ENCODE measurements around the gene ADGRB3. TPM values are rescaled to one million over a fixed set of nuclear protein-coding genes. Genes with fewer than 3 reads are reported as not detected.

ADGRB3 gene
- total RNA-seq, 1 donor from 2014 or later: 1.5 TPM

DNA sequence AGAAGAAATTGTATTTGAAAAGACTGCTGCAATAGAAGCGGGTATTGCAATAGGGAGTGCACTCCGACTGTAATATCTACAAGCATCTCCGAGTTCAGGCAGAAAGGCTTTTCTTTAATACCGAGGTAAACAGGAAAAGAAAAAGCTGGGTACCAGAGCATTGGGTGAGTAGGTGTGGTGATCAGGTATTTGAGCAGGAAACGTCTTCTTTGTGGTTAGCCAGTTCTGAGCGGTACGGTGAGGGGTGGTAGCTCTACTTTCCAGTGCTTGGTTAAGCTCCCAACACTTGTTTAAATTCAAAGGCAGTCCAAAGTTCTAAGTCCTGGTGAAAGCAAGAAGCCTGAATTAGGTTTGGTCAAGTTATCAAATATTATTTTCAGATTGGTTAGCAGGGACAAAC lies 757.7 kb downstream of the ADGRB3 start:
- H3F3A ChIP-seq (ENCODE audit: low read depth): no peaks in the 10 kb centered on the region
- no peaks in the 10 kb centered on the region for H3K36me3 Mint-ChIP-seq
- H3K9ac ChIP-seq: no peak overlapping the region
- no peak for DNase-seq (ENCODE audit: low spot score)
- no peak for TF ChIP-seq EZH2 (IDR thresholded peaks at IDR 0.05)
- TF ChIP-seq, protein P1, sequence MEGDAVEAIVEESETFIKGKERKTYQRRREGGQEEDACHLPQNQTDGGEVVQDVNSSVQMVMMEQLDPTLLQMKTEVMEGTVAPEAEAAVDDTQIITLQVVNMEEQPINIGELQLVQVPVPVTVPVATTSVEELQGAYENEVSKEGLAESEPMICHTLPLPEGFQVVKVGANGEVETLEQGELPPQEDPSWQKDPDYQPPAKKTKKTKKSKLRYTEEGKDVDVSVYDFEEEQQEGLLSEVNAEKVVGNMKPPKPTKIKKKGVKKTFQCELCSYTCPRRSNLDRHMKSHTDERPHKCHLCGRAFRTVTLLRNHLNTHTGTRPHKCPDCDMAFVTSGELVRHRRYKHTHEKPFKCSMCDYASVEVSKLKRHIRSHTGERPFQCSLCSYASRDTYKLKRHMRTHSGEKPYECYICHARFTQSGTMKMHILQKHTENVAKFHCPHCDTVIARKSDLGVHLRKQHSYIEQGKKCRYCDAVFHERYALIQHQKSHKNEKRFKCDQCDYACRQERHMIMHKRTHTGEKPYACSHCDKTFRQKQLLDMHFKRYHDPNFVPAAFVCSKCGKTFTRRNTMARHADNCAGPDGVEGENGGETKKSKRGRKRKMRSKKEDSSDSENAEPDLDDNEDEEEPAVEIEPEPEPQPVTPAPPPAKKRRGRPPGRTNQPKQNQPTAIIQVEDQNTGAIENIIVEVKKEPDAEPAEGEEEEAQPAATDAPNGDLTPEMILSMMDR (IDR thresholded peaks at IDR 0.05): no peak
- no peak for TF ChIP-seq EZH2phosphoT487 (IDR thresholded peaks at IDR 0.05)
- H3K4me3 ChIP-seq: no peak overlapping the region
- no peaks in the 10 kb centered on the region for H3K4me1 ChIP-seq
- H3K27ac Mint-ChIP-seq: no peak overlapping the region
- H3K4me2 ChIP-seq: no peak overlapping the region
- no peaks in the 10 kb centered on the region for H3K79me2 ChIP-seq (ENCODE audit: low read depth)
- no peaks in the 10 kb centered on the region for H3K27me3 ChIP-seq
- H3K4me3 Mint-ChIP-seq: no peak overlapping the region
- no peak overlapping the region for H2AFZ ChIP-seq (replicated peaks)
- H4K20me1 ChIP-seq (ENCODE audit: low read depth): no peaks in the 10 kb centered on the region
- no peaks in the 10 kb centered on the region for H3K9me3 Mint-ChIP-seq
- H3K27ac ChIP-seq: no peak overlapping the region
- H3K27me3 Mint-ChIP-seq (ENCODE audit: insufficient read depth, low read depth): peaks cover 2% of the 10 kb centered on the region
- H3K4me1 Mint-ChIP-seq: no peaks in the 10 kb centered on the region
- H3K9me3 ChIP-seq (ENCODE audit: low read depth): no peaks in the 10 kb centered on the region
- no peaks in the 10 kb centered on the region for H3K36me3 ChIP-seq

DNA sequence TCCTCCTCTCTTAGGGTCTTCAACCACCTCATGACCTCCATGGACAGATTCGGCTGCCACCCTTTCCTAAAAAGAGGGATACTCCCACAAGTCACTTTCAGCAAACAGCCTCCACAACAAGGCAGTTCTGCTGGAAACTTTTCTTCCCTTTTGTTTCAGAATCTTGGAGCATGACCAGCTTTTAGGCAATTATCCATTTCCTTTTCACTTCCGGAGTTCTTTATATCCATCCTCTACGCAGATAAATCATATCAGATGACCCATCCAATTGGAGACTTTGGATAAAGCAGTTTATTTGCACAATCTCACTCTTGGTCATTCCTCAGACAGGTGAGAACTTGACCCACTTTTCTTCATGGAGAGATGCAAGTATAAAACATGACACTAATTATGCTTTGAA lies 763.2 kb downstream of the ADGRB3 start:
- H3K9me3 Mint-ChIP-seq: no peaks in the 10 kb centered on the region
- TF ChIP-seq EZH2phosphoT487 (IDR thresholded peaks at IDR 0.05) (no peak), EZH2 (IDR thresholded peaks at IDR 0.05) (no peak)
- TF ChIP-seq, protein P1 (IDR thresholded peaks at IDR 0.05): no peak

DNA sequence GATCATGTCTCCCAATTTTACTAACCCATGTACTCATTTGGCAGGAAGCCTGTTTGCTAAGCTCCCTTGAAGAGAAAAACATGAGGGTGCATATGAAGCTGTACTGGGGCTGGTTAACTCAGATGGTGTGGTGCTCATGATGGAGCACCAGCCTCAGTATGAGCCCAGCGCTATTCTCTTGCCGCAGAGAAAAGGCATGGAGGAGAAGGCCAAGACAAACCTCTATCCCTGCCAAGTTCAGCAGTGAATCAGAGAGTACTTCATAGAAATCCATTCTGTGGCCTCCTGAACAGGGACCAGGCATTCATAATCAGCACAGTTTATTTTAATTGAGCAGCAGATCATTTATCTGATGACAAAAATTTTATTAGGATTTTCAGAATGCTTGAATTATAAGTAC lies 763.6 kb downstream of the ADGRB3 start:
- H3K9me3 Mint-ChIP-seq: no peaks in the 10 kb centered on the region
- H3K27me3 Mint-ChIP-seq (ENCODE audit: insufficient read depth, low read depth): peaks cover 2% of the 10 kb centered on the region
- Histone ChIP-seq H2AFZ (replicated peaks) (no peak overlapping the region), H4K20me1 (ENCODE audit: low read depth) (no peaks in the 10 kb centered on the region), H3K4me3 (no peak overlapping the region), H3K27ac (no peak overlapping the region), H3K36me3 (no peaks in the 10 kb centered on the region), H3K9me3 (ENCODE audit: low read depth) (no peaks in the 10 kb centered on the region), H3K9ac (no peak overlapping the region), H3K4me2 (no peak overlapping the region), H3K79me2 (ENCODE audit: low read depth) (no peaks in the 10 kb centered on the region), H3F3A (ENCODE audit: low read depth) (no peaks in the 10 kb centered on the region), H3K4me1 (no peaks in the 10 kb centered on the region), H3K27me3 (no peaks in the 10 kb centered on the region)
- TF ChIP-seq, protein P1 (IDR thresholded peaks at IDR 0.05): no peak
- TF ChIP-seq EZH2 (IDR thresholded peaks at IDR 0.05): no peak
- no peak for TF ChIP-seq EZH2phosphoT487 (IDR thresholded peaks at IDR 0.05)
- no peaks in the 10 kb centered on the region for H3K4me1 Mint-ChIP-seq
- no peak overlapping the region for H3K4me3 Mint-ChIP-seq
- no peak for DNase-seq (ENCODE audit: low spot score)
- H3K27ac Mint-ChIP-seq: no peak overlapping the region
- no peaks in the 10 kb centered on the region for H3K36me3 Mint-ChIP-seq

More for the DNA sequence above, 763.2 kb downstream of the ADGRB3 start:
- Histone ChIP-seq H3K9ac (no peak overlapping the region), H2AFZ (replicated peaks) (no peak overlapping the region), H3K27me3 (no peaks in the 10 kb centered on the region), H3K4me1 (no peaks in the 10 kb centered on the region), H3K4me3 (no peak overlapping the region), H3K36me3 (no peaks in the 10 kb centered on the region), H3K4me2 (no peak overlapping the region), H3K27ac (no peak overlapping the region), H3K79me2 (ENCODE audit: low read depth) (no peaks in the 10 kb centered on the region), H3F3A (ENCODE audit: low read depth) (no peaks in the 10 kb centered on the region), H4K20me1 (ENCODE audit: low read depth) (no peaks in the 10 kb centered on the region), H3K9me3 (ENCODE audit: low read depth) (no peaks in the 10 kb centered on the region)
- no peak for DNase-seq (ENCODE audit: low spot score)
- H3K27me3 Mint-ChIP-seq (ENCODE audit: insufficient read depth, low read depth): peaks cover 2% of the 10 kb centered on the region
- no peaks in the 10 kb centered on the region for H3K4me1 Mint-ChIP-seq
- no peaks in the 10 kb centered on the region for H3K36me3 Mint-ChIP-seq
- H3K4me3 Mint-ChIP-seq: no peak overlapping the region
- H3K27ac Mint-ChIP-seq: no peak overlapping the region

Measured in neural progenitor cell (in vitro differentiated cells).